ENCODE measurements around the gene NDUFB6. TPM values are rescaled to one million over a fixed set of nuclear protein-coding genes. Genes with fewer than 3 reads are reported as not detected.

Gene NDUFB6
- total RNA-seq, 4 donors from 2014 or later, result 47.3 to 71.1 (median 55.9) TPM

- no peak for ATAC-seq
- Histone ChIP-seq H3K4me1 (peaks cover 0 to 22% (median 0%) of the 10 kb centered on the region in 3 donors), H3K27me3 (no peaks in the 10 kb centered on the region), H3K9me3 (no peaks in the 10 kb centered on the region), H3K4me3 (no peak overlapping the region), H3K27ac (no peak overlapping the region), H3K36me3 (peaks cover 0 to 42% of the 10 kb centered on the region in 2 donors)
- TF ChIP-seq POLR2AphosphoS5 (IDR thresholded peaks at IDR 0.05) (no peak), POLR2A (IDR thresholded peaks at IDR 0.05) (no peak), EP300 (IDR thresholded peaks at IDR 0.05) (no peak)
- WGBS, 2 donors (ENCODE audit: low coverage in 1 of 2), result 96% methylated on average over 4 of the region's 4 CpGs; no CpG with 5 or more reads in 1 of the 2 donors
These were observed 29.9 kb downstream of the NDUFB6 start for GRCh38 chr9:32543047-32543446.

DNA sequence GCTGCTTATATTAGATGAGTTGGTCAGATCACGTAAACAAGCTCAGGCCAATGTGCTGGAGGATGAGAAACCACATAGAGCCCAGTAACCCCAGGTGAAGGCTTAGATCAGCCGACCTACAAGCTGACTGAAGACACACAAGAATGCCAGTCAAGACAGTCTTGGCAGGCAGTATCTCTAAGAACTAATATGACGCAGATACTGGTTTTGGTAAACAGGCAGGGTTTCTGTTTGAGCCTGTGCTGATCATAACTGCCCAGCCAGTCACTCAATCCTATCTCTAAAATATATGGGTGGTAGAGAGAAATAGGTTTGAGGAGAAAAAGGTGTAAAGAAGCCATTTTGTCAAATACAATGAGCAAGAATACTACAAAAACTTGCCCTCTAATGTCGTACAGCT lies 39.1 kb downstream of the NDUFB6 start:
- no peak overlapping the region for H3K27ac ChIP-seq
- no peaks in the 10 kb centered on the region for H3K9me3 ChIP-seq
- H3K4me1 ChIP-seq, result no peaks in the 10 kb centered on the region
- TF ChIP-seq, protein P1, sequence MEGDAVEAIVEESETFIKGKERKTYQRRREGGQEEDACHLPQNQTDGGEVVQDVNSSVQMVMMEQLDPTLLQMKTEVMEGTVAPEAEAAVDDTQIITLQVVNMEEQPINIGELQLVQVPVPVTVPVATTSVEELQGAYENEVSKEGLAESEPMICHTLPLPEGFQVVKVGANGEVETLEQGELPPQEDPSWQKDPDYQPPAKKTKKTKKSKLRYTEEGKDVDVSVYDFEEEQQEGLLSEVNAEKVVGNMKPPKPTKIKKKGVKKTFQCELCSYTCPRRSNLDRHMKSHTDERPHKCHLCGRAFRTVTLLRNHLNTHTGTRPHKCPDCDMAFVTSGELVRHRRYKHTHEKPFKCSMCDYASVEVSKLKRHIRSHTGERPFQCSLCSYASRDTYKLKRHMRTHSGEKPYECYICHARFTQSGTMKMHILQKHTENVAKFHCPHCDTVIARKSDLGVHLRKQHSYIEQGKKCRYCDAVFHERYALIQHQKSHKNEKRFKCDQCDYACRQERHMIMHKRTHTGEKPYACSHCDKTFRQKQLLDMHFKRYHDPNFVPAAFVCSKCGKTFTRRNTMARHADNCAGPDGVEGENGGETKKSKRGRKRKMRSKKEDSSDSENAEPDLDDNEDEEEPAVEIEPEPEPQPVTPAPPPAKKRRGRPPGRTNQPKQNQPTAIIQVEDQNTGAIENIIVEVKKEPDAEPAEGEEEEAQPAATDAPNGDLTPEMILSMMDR (IDR thresholded peaks at IDR 0.05), result no peak
- no peak for TF ChIP-seq EP300 (IDR thresholded peaks at IDR 0.05)
- TF ChIP-seq POLR2A (IDR thresholded peaks at IDR 0.05), result no peak
- no peak for TF ChIP-seq POLR2AphosphoS5 (IDR thresholded peaks at IDR 0.05)
- ATAC-seq, result no peak
- WGBS, 2 donors (ENCODE audit: low coverage in 1 of 2), result 89 to 100% methylated on average over 3 to 4 of the region's 4 CpGs
- H3K4me3 ChIP-seq, result no peak overlapping the region
- H3K36me3 ChIP-seq, result peaks cover 0 to 15% of the 10 kb centered on the region in 2 donors
- no peaks in the 10 kb centered on the region for H3K27me3 ChIP-seq

DNA sequence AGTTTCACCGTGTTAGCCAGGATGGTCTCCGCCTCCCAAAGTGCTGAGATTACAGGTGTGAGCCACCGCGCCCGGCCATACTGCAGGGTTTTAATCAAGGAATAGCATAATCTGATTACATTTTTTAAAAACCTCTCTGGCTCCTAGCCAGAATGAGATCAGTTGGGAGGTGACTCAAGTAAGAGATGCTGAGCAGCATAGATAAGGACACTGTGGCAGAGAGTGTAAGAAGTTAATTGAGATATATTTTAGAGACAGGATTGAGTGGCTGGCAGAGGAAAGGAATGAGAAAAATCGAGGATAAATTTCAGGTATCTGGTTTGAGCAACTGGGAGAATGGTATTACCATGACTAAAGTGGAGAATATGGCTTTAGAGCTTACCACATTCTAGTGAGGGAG lies 39.6 kb downstream of the NDUFB6 start:
- no peak overlapping the region for H3K4me3 ChIP-seq
- WGBS, 2 donors (ENCODE audit: low coverage in 1 of 2), result 89 to 99% methylated on average over 1 to 6 of the region's 6 CpGs
- H3K9me3 ChIP-seq, result no peaks in the 10 kb centered on the region
- H3K4me1 ChIP-seq, result no peaks in the 10 kb centered on the region
- H3K27me3 ChIP-seq, result no peaks in the 10 kb centered on the region
- peaks cover 0 to 13% of the 10 kb centered on the region in 2 donors for H3K36me3 ChIP-seq
- no peak overlapping the region for H3K27ac ChIP-seq
- TF ChIP-seq POLR2AphosphoS5 (IDR thresholded peaks at IDR 0.05) (no peak), POLR2A (IDR thresholded peaks at IDR 0.05) (no peak), EP300 (IDR thresholded peaks at IDR 0.05) (no peak)
- TF ChIP-seq, protein P1 (IDR thresholded peaks at IDR 0.05), result no peak
- no peak for ATAC-seq

GRCh38 chr9:32526707-32527048 lies 46.3 kb downstream of the NDUFB6 start:
- no peaks in the 10 kb centered on the region for H3K27me3 ChIP-seq
- H3K4me3 ChIP-seq, result peak overlapping the region; percentile 60 to 86
- peaks cover 0 to 4% of the 10 kb centered on the region in 2 donors for H3K36me3 ChIP-seq
- TF ChIP-seq, protein P1 (IDR thresholded peaks at IDR 0.05), result no peak
- TF ChIP-seq POLR2A (IDR thresholded peaks at IDR 0.05), result no peak
- no peak for TF ChIP-seq EP300 (IDR thresholded peaks at IDR 0.05)
- TF ChIP-seq POLR2AphosphoS5 (IDR thresholded peaks at IDR 0.05), result no peak
- H3K27ac ChIP-seq, result peak overlapping the region; percentile 78 to 87 (median 85)
- no peaks in the 10 kb centered on the region for H3K9me3 ChIP-seq
- WGBS, 2 donors (ENCODE audit: low coverage in 1 of 2), result 11 to 78% methylated on average over 1 to 2 of the region's 2 CpGs
- peaks cover 0 to 40% (median 12%) of the 10 kb centered on the region in 3 donors for H3K4me1 ChIP-seq
- ATAC-seq, result no peak

GRCh38 chr9:32526041-32526706 lies 46.8 kb downstream of the NDUFB6 start, which contains the start of gene RIGI:
Gene RIGI, minus strand, starts transcription at chr9:32526196. Its CDS starts 30 bp downstream, at chr9:32526166.
- Histone ChIP-seq H3K4me1 (peaks cover 0 to 40% (median 12%) of the 10 kb centered on the region in 3 donors), H3K4me3 (peak within 1 kb of the TSS; percentile 60 to 86), H3K27ac (peak within 1 kb of the TSS; percentile 78 to 87 (median 85)), H3K36me3 (peaks cover 0 to under 1% of the 10 kb centered on the region in 2 donors), H3K27me3 (no peaks in the 10 kb centered on the region), H3K9me3 (no peaks in the 10 kb centered on the region)
- TF ChIP-seq, protein P1 (IDR thresholded peaks at IDR 0.05), result peak in 3 of 4 experiments; percentile 9 to 43 (median 43)
- TF ChIP-seq POLR2A (IDR thresholded peaks at IDR 0.05) (peak in 1 of 2 donors; percentile 44), EP300 (IDR thresholded peaks at IDR 0.05) (no peak), POLR2AphosphoS5 (IDR thresholded peaks at IDR 0.05) (peak; percentile 83)
- peak; percentile 96 for ATAC-seq
- WGBS, 2 donors (ENCODE audit: low coverage in 1 of 2), result 0 to 1% methylated on average over 28 to 31 of the region's 37 CpGs

Data from gastroesophageal sphincter (tissue), 4 donors.